GM21825 (cell line): ENCODE results near the gene ZDHHC11.
"Not testable (repeated sequence)": the region's sequence is repeated elsewhere in the genome, so short reads cannot be mapped to it uniquely, and the experiment has no call there.

Experiments used
- ATAC-seq: cut with Tn5 transposase; IDR thresholded peaks from one replicate; pipeline ENCODE4 v1.9.1; 2021; ENCODE audit warnings: mild to moderate bottlenecking, moderate library complexity; ENCODE audit not compliant: unreplicated experiment

The ZDHHC11 gene

GRCh38 chr5:763998-764781 is 86.6 kb downstream of the ZDHHC11 start:
- ATAC-seq = no peak

GRCh38 chr5:763397-763796 is 87.4 kb downstream of the ZDHHC11 start:
- ATAC-seq = no peak

- not testable (repeated sequence) for ATAC-seq
These were observed 87.8 kb downstream of the ZDHHC11 start for GRCh38 chr5:762996-763395.

- ATAC-seq = no peak
These were observed 88.7 kb downstream of the ZDHHC11 start for GRCh38 chr5:761854-762710.

GRCh38 chr5:761059-761771 is 89.6 kb downstream of the ZDHHC11 start:
- ATAC-seq = no peak

- ATAC-seq = no peak
These were observed 90.3 kb downstream of the ZDHHC11 start for GRCh38 chr5:760363-761058.

- no peak for ATAC-seq
These were observed 90.9 kb downstream of the ZDHHC11 start for GRCh38 chr5:759781-760362.

- no peak for ATAC-seq
These were observed 91.6 kb downstream of the ZDHHC11 start for GRCh38 chr5:759111-759751.

- ATAC-seq = no peak
These were observed 92.1 kb downstream of the ZDHHC11 start for GRCh38 chr5:758698-759053.

GRCh38 chr5:757931-758697 is 92.7 kb downstream of the ZDHHC11 start:
- no peak for ATAC-seq

- no peak for ATAC-seq
These were observed 93.3 kb downstream of the ZDHHC11 start for GRCh38 chr5:757346-757930.

GRCh38 chr5:756865-757345 is 93.9 kb downstream of the ZDHHC11 start:
- ATAC-seq = no peak

GRCh38 chr5:756171-756570 is 94.6 kb downstream of the ZDHHC11 start:
- no peak for ATAC-seq

GRCh38 chr5:754143-754632 is 96.6 kb downstream of the ZDHHC11 start:
- ATAC-seq = not testable (repeated sequence)

- not testable (repeated sequence) for ATAC-seq
These were observed 97.1 kb downstream of the ZDHHC11 start for GRCh38 chr5:753567-754142.

GRCh38 chr5:752532-753115 is 98.2 kb downstream of the ZDHHC11 start:
- ATAC-seq = not testable (repeated sequence)

- ATAC-seq = not testable (repeated sequence)
These were observed 98.8 kb downstream of the ZDHHC11 start for GRCh38 chr5:751992-752391.

- ATAC-seq = no peak
These were observed 99.3 kb downstream of the ZDHHC11 start for GRCh38 chr5:751496-751895.
